Measurements from ENCODE around the gene PFAS.

Gene PFAS

DNA sequence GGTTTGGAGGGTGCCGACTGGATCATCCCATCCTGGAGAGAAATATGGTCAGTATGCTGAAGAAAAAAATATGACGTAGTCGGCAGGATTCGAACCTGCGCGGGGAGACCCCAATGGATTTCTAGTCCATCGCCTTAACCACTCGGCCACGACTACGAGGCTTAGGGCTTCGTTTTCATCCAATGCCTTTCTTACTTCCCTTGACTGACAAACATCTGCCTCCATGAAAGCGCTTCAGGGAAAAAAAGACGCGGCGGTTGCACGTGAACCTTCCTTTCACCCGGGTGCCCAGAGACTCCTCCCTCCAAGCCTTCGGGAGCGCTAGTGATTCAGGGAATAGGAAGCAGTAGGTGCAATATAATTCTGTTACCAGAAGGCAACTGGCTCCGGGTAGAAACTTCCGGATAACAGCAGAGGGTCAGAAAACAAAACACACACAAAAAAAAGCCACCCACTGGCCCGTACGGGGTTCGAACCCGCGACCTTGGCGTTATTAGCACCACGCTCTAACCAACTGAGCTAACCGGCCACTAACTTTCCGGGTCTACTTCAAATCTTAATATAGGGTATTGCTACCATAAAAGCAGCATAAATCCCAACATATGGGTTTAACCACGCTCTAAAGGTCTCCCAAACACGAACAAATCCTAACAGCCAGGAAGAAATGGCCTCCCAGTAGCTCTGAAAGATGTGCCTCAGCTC lies 22.4 kb upstream of the PFAS start:
- peak; percentile 56 for TF ChIP-seq POLR2AphosphoS5 (IDR thresholded peaks at IDR 0.05; ENCODE audit: low read depth, low read length)
- TF ChIP-seq POLR2A (IDR thresholded peaks at IDR 0.05; ENCODE audit: low read depth, low read length), result no peak
- TF ChIP-seq SPI1 (IDR thresholded peaks at IDR 0.05; ENCODE audit: low read depth, low read length), result no peak
- no peak for TF ChIP-seq PAX5 (IDR thresholded peaks at IDR 0.05; ENCODE audit: insufficient read depth, low read length, severe bottlenecking)
- no peak for TF ChIP-seq POU2F2 (IDR thresholded peaks at IDR 0.05; ENCODE audit: low read depth, low read length)
- no peak for TF ChIP-seq TAF1 (IDR thresholded peaks at IDR 0.05; ENCODE audit: low read depth, low read length)
- FAIRE-seq (no peak), DNase-seq (ENCODE audit: insufficient read length, low spot score) (no peak)

DNA sequence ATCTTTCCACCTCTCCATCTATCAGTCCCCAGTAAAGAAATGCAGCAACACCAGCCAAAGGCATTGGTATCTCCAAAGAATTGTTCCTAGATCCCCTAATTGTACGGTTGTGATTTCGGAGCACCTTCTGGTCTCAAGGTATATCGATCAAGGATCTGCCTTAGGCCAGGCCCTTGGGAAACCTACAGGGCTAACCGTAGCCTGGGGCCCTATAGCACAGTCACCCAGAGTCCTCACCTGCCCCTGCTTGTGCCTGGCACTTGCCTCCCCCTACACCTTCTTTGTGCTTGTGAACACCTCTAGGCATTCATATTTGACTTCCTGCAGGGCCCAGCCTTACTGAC lies 21.9 kb upstream of the PFAS start:
- TF ChIP-seq POLR2AphosphoS5 (IDR thresholded peaks at IDR 0.05; ENCODE audit: low read depth, low read length) (no peak), PAX5 (IDR thresholded peaks at IDR 0.05; ENCODE audit: insufficient read depth, low read length, severe bottlenecking) (no peak), TAF1 (IDR thresholded peaks at IDR 0.05; ENCODE audit: low read depth, low read length) (no peak), SPI1 (IDR thresholded peaks at IDR 0.05; ENCODE audit: low read depth, low read length) (no peak), POU2F2 (IDR thresholded peaks at IDR 0.05; ENCODE audit: low read depth, low read length) (no peak), POLR2A (IDR thresholded peaks at IDR 0.05; ENCODE audit: low read depth, low read length) (no peak)
- DNase-seq (ENCODE audit: insufficient read length, low spot score) (no peak), FAIRE-seq (no peak)

- FAIRE-seq (no peak), DNase-seq (ENCODE audit: insufficient read length, low spot score) (no peak)
- TF ChIP-seq POU2F2 (IDR thresholded peaks at IDR 0.05; ENCODE audit: low read depth, low read length), result no peak
- no peak for TF ChIP-seq PAX5 (IDR thresholded peaks at IDR 0.05; ENCODE audit: insufficient read depth, low read length, severe bottlenecking)
- no peak for TF ChIP-seq SPI1 (IDR thresholded peaks at IDR 0.05; ENCODE audit: low read depth, low read length)
- no peak for TF ChIP-seq TAF1 (IDR thresholded peaks at IDR 0.05; ENCODE audit: low read depth, low read length)
- no peak for TF ChIP-seq POLR2A (IDR thresholded peaks at IDR 0.05; ENCODE audit: low read depth, low read length)
- no peak for TF ChIP-seq POLR2AphosphoS5 (IDR thresholded peaks at IDR 0.05; ENCODE audit: low read depth, low read length)
These were observed 17.4 kb upstream of the PFAS start for GRCh38 chr17:8231701-8232100.

DNA sequence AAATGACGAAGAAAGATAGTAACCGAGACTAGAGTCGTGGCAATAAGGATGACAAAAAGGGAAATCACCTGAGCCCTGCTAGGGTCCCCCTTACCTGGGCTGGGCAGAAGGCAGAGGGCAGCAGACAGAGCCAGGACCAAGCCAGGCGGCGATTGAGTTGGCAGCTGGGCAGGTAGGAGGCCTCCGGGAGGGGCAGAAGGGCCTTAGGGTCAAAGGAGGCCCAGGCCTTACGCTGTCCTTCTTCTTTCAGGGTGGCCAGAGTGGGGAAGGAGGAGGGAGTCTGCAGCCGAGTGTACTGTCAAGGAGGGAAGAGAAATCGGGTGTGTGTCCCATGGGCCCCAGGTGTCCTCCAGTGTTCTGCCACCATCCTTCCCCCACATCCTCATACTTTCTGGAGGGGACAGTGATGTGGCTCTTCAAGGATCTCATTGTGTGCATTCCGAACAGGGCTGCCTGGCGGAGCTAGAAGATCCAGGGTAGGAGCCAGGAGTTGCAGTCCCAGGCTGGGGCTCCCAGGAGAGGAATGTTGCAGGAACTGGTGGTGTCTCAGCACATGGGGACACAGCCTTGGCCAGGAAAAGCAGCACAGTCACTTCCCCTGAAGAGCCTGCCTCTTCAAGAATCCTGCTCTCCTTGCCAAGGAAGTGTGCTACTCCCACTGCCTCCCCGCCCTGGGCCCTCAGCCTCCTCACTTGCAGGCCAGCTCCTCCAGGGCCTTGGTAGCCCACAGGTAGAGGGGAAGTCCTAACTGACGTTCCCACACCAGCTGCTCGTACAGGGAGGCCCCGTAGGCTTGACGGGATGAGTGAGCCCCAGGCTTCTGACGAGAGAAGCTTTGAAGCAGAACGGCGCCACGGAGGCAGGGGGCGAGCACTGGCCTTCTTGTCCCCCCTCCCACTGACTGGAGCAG lies 14.5 kb upstream of the PFAS start:
- no peak for FAIRE-seq
- no peak for TF ChIP-seq SPI1 (IDR thresholded peaks at IDR 0.05; ENCODE audit: low read depth, low read length)
- TF ChIP-seq PAX5 (IDR thresholded peaks at IDR 0.05; ENCODE audit: insufficient read depth, low read length, severe bottlenecking), result no peak
- no peak for TF ChIP-seq TAF1 (IDR thresholded peaks at IDR 0.05; ENCODE audit: low read depth, low read length)
- no peak for DNase-seq (ENCODE audit: insufficient read length, low spot score)

- no peak for TF ChIP-seq POLR2A (IDR thresholded peaks at IDR 0.05; ENCODE audit: low read depth, low read length)
- TF ChIP-seq PAX5 (IDR thresholded peaks at IDR 0.05; ENCODE audit: insufficient read depth, low read length, severe bottlenecking), result no peak
- DNase-seq (ENCODE audit: insufficient read length, low spot score), result no peak
- no peak for FAIRE-seq
These were observed 13.4 kb upstream of the PFAS start for GRCh38 chr17:8235676-8236075.

- DNase-seq (ENCODE audit: insufficient read length, low spot score) (no peak), FAIRE-seq (no peak)
- TF ChIP-seq POLR2A (IDR thresholded peaks at IDR 0.05; ENCODE audit: low read depth, low read length) (no peak), POLR2AphosphoS5 (IDR thresholded peaks at IDR 0.05; ENCODE audit: low read depth, low read length) (no peak), POU2F2 (IDR thresholded peaks at IDR 0.05; ENCODE audit: low read depth, low read length) (no peak), SPI1 (IDR thresholded peaks at IDR 0.05; ENCODE audit: low read depth, low read length) (no peak), TAF1 (IDR thresholded peaks at IDR 0.05; ENCODE audit: low read depth, low read length) (no peak), PAX5 (IDR thresholded peaks at IDR 0.05; ENCODE audit: insufficient read depth, low read length, severe bottlenecking) (no peak)
These were observed 11.9 kb upstream of the PFAS start for GRCh38 chr17:8237175-8237574.

DNA sequence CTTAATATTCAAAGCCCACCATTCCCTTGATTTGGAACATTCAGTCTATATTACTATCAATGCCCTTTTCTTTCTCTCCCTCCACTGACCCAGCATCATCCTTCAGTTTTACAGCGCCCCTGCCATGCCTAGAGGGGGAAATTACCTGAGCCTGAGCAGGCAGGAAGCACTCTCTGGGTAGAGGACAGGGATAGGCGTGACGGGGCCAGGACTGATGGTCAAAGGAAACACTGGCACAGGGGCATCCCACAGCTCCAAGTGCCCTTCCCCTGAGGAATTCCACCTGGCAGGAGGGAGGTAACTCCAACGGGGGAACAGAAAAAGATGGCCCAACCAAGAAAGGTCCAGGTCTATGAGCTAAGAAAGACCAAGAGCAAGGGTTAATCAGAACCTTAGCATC lies 11.2 kb upstream of the PFAS start:
- DNase-seq (ENCODE audit: insufficient read length, low spot score) (no peak), FAIRE-seq (no peak)
- TF ChIP-seq PAX5 (IDR thresholded peaks at IDR 0.05; ENCODE audit: insufficient read depth, low read length, severe bottlenecking), result no peak
- no peak for TF ChIP-seq POLR2A (IDR thresholded peaks at IDR 0.05; ENCODE audit: low read depth, low read length)
- TF ChIP-seq TAF1 (IDR thresholded peaks at IDR 0.05; ENCODE audit: low read depth, low read length), result no peak
- no peak for TF ChIP-seq SPI1 (IDR thresholded peaks at IDR 0.05; ENCODE audit: low read depth, low read length)
- TF ChIP-seq POLR2AphosphoS5 (IDR thresholded peaks at IDR 0.05; ENCODE audit: low read depth, low read length), result no peak
- TF ChIP-seq POU2F2 (IDR thresholded peaks at IDR 0.05; ENCODE audit: low read depth, low read length), result no peak

GRCh38 chr17:8243827-8244226 lies 5.3 kb upstream of the PFAS start:
- TF ChIP-seq TAF1 (IDR thresholded peaks at IDR 0.05; ENCODE audit: low read depth, low read length) (no peak), SPI1 (IDR thresholded peaks at IDR 0.05; ENCODE audit: low read depth, low read length) (no peak), PAX5 (IDR thresholded peaks at IDR 0.05; ENCODE audit: insufficient read depth, low read length, severe bottlenecking) (no peak)
- DNase-seq (ENCODE audit: insufficient read length, low spot score) (no peak), FAIRE-seq (no peak)

GRCh38 chr17:8244768-8245167 lies 4.3 kb upstream of the PFAS start:
- DNase-seq (ENCODE audit: insufficient read length, low spot score) (no peak), FAIRE-seq (no peak)
- TF ChIP-seq POLR2A (IDR thresholded peaks at IDR 0.05; ENCODE audit: low read depth, low read length), result no peak
- no peak for TF ChIP-seq TAF1 (IDR thresholded peaks at IDR 0.05; ENCODE audit: low read depth, low read length)
- TF ChIP-seq SPI1 (IDR thresholded peaks at IDR 0.05; ENCODE audit: low read depth, low read length), result no peak
- TF ChIP-seq PAX5 (IDR thresholded peaks at IDR 0.05; ENCODE audit: insufficient read depth, low read length, severe bottlenecking), result no peak
